Posterior cingulate gyrus (tissue), 11 donors: ENCODE results near the gene TWF1.
A peak's percentile ranks its signal among the peaks of the same experiment; 100 is the strongest.
"Not testable (repeated sequence)": the region's sequence is repeated elsewhere in the genome, so short reads cannot be mapped to it uniquely, and the experiment has no call there.

Experiments
- DNase-seq, 10 donors: peaks; one replicate each; pipeline versions ENCODE4 v3.0.0 to v3.0.0-alpha.2; 2020 to 2021; ENCODE audit warnings: mixed read lengths in 3 of 10
- intact Hi-C: fragments of 100-400 bp; cut with DNase I; formaldehyde crosslinking; loops from one replicate; pipeline ENCODE4 v1.15.1; 2023

Gene TWF1

DNA sequence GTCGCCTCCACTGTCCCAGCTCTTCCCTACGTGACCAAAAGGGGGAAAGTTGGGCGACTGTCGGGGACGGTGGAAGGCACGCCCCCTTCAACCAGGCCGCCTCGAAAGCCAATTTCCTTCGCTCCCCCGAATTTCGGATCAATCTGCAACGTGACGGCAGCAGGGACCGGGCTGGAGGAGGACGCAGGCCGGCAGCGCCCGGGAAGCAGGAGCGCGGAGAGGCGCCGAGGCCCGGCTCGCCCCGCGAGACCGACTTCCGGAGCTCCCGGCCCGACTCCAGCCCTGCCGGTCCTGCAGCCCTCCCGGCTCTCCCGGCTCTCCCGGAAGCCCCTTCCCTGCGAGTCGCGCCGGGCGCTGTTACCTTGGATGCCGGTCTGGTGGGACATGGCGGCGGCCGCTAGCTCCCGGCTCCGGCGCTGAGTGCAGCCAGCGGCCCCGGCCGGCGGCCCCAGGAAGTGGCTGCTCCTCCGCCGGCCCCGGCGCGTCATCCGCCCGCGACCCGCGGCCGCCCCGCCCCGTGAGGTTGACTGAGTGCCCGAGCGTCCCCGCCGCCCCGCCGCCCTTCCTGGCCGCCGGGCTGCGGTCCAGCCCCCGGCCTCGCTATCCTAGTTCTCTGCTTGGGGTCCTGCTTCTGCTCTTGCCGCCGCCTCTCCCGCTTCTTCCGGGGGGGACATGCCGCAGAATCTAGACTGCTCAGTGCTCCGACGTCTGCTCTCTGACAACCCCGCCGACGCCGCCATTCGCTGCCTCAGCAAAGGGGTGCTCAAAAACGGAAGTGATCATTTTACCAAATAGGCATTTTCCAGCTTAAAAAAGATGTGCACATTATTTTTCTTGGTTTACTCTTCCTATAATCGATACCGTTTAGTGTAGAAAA, at the start of gene TWF1:
TSS of gene TWF1 (minus strand) at position 458 of the 877 bp plus-strand sequence. CDS start at position 386, 72 bp downstream.
- intact Hi-C loops = loop anchor here (2.0 to 5.0 kb wide), 3 partner anchors 31 to 77 kb away; partner anchors contain the start of genes IRAK4, PUS7L and TMEM117

DNA sequence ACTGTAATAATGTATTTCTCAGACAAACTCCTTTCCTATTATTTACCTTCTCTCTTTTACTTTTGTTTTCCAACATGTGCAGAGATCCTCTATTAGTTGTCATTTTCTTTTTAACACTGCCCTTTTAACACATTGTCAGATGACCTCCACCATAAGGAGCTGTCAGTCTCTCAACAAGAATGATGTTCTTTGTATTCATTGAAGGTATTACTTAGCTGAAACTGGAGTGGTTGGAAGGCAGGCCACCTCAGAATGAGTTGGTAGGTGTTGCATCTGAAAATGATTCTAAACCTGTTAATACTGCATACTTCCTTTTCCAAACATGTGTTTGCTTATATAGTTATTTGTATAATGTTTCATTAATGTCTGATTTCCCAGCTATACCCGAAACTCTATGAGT, 46.6 kb upstream of the TWF1 start:
- intact Hi-C loops = no loop called here

More for the DNA sequence above, at the start of gene TWF1:
- peak; percentile 77 to 98 (median 84) for DNase-seq

DNA sequence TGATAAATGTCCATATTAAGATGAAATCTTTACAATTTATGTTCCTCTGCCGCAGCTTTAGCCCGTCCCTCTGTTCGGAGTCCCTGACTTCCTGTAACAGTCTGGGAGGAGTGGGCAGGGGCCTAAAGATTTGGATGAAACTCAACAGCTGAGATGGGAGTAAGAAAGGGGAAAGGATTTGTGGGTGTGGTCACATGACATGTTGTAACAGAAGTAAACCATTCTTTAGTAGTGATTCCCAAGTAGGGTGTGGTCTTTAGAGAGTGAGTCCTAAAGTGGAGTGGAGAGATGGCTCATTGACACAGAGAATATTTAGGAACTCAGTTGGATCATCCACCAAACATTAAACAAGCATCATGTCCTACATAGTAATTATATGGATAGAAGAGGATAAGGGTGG, 42.7 kb upstream of the TWF1 start:
- intact Hi-C loops = no loop called here
- DNase-seq = no peak

More for the DNA sequence above, 46.6 kb upstream of the TWF1 start:
- no peak for DNase-seq

DNA sequence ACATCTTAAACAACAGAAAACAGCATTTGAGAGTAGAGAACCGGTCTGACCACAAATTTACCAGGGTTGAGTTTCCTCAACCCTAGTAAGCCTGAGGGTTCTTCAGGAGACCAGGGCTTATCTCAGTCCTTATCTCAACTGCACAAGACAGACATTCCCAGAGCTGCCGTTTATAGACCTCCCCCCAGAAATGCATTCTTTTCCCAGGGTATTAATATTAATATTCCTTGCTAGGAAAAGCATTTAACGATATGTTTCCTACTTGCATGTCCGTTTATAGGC, 42.0 kb upstream of the TWF1 start:
- intact Hi-C loops = no loop called here
- DNase-seq = no peak

DNA sequence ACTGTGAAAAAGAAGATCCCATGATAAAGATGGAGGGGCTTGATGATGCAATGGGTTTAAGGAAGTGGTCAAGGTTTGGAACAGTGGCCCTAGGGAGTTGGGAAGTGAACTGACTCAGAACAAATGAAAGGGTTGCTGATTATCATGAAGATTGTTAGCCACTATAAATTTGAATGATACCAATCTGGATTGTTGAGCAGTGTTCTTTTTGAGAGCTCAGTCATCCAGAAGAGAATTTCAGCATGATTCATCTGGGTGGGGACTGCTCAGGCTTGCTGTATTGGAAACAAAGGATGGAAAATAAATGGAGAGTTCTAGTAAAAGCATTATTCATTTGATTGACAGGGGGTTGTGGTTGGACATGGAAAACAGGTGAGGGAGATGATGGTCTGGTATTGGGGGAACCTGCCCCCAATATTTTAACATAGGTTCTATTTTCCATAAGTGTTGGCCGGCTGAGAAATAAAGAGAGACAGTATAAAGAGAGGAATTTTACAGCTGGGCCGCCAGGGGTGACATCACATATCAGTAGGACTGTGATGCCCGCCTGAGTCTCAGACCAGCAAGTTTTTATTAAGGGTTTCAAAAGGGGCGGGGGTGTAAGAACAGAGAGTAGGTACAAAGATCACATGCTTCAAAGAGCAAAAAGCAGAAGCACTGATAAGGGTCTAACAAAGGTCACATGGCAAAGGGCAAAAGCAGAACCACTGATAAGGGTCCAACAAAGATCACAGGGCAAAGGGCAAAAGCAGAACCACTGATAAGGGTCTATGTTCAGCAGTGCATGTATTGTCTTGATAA, 41.5 kb upstream of the TWF1 start:
- DNase-seq, intact Hi-C loops: not testable (repeated sequence)

DNA sequence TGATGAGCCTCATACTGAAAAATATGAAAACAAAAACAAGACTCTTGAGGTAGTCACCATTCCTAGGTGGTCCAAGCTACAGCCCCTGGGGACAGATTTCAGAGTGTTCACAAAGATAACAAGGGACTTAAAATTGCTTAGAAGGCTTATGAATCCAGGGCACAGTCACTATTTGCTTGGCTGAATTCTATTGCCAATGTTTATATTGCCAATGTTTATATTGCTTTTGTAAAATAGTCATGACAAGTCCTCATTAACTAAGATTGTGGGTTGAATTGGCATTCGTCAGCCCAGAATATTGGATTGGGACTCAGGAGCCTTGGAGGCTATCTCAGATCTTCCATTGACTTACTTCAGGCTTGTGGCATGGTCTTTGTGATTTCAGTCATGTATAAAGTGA, 36.1 kb upstream of the TWF1 start:
- intact Hi-C loops = no loop called here
- DNase-seq = no peak

DNA sequence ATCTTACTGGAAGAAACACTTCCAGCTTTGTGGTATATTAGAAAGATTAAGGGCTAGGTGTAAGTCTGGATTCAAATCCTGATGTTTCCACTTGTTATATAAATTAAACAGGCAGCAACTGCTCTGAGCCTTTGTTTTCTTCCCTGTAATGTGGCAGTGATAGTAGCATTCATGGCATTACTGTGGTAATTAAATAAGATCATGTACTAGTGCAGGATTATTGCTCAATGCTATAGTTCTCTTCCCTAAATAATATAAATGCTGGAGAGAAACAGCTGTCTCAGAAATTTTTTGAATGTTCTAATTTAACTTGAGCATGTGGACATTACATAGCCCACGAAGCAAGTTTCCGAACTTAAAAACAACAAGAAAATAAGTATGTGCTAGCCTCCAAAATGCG, 35.1 kb upstream of the TWF1 start:
- no peak for DNase-seq
- intact Hi-C loops = no loop called here

DNA sequence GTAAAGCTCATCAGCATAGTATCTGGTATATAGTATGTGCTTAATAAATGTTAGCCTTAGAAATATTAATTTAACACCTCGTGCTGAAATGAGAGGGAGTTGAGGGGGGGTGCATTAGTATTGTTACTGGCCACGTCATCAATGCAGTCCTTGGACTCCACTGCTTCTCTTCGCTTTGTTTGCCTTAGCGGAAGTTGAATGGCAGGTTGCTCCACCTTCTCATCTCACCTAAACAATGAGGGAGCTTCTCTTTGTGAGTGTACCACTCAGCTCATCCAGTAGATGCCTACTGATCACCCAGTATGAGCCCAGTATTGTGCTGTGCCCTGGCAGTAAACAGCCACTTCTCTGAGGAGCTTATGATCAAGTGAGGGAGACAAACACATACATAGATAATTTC, 34.2 kb upstream of the TWF1 start:
- no peak for DNase-seq
- intact Hi-C loops = no loop called here

DNA sequence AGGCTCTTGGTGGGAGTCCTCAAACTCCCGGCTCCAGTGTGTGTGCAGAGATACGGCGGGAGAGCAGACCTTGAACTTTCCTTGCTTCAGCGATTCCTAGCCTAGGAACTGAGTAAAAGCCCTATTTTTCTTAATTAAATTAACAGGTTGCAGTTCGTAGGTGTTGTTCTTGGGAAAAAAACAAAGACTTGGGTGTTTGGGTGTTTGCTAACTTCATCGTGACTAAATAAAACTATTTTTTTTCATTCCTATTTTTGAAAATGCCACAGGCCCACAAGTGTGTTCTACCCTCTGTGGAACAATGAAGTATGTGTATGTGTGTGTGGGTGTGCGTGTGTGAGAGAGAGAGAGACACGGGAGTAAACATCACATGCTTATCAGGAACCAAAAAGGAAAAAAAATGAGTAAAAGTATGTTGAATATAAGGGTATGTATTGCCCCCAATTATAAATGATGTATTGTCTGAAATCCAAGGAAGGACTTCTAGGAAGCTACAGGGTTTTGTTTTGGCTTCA, 30.4 kb upstream of the TWF1 start:
- intact Hi-C loops = loop anchor here (2.0 kb wide), 1 partner anchor 30 kb away; the partner anchor contains the start of gene TWF1
- peak in 1 of 10 donors; percentile 10 for DNase-seq

DNA sequence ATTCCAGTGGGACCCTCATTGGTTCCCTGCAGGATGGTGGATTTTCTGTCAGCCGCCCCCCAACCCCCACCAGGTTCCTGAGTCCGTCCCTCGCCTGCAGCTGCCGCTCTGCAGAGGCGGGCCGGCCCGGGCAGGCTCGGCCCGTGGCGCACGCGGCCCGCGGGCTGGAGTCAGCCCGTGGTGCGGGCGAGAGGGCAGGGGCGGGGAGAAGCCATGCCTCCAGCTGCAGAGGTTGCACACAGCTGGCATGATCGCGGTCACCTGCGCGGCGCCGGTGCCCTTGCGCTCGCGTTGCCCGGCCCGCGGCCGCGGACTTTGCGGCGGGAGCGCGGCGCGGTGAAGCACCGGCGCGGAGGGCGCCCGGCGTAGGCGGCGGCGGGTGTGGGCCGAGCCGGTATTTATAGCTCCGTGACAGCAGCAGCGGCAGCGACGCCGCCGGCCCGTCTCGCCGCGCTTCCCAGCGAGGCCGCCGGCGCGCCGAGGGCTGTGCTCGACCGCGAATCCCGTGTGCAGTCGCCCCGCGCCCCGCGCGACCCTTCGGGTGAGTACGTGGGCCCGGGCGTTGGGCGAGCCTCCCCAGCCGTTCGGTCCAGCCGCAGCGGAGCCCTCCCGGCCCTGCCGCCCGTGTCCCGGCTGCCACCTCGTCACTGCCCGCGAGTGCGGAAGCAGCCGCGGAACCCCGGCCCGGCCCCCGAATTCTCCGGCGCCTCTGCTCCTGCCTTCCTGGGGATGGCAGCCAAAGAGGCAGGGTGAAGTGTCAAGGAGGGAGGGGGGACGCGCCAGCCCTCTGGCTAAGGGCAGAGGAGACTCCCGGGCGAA, 29.7 kb upstream of the TWF1 start, which contains the start of gene TMEM117:
TSS of gene TMEM117 (plus strand) at position 426 of the 819 bp plus-strand sequence.
- intact Hi-C loops = loop anchor here (2.0 kb wide), 1 partner anchor 29 kb away; the partner anchor contains the start of gene TWF1
- DNase-seq = peak; percentile 34 to 92 (median 53)

DNA sequence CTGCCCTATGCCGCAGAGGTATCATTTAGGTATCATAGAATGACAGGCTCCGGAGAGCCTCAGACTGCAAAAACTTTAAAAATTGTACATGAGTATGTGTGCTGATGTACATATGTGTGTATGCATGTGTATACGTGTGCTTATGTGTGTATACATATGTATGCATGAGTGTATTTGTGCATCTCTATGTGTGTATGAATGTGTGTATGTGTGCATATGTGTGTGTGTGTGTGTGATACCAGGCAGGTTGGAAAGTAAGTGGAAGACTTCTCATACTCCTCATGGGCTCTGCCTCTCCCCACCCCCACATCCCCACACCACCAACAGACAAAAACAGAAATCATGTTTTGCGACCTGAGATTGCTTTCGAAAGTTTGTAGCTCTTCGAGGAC, 29.1 kb upstream of the TWF1 start:
- intact Hi-C loops = no loop called here
- no peak for DNase-seq

DNA sequence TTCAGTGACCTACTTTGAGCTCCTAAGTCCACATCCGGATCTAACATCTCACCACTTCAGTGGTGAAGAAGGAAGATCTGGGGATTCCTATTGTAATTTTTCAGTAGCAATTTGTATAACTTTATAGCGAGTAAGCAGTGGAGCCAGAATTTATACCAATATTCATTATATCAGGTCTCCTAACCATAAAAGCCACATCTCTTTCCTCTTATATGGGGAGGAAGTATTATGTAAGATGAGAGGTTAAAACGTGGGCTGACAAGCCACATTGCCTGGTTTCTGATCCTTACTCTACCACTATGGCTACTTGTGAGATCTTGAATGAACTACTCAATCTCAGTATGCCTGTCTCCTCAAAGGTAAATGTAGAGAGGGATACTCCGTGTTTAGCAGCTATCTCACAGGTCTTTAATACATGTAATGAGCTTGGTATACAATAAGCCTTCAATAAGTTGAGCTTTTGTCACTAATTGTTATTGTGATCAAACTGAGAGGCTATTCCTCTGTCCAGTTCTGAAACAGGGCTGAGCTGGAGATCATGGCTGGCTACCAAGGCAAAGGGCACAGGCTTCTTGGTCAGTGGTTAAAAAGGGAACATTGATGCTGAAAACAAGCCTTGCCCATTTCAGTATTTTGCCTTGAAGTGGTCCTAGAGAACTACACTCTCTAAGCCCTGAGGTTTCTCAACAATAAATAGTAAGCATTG, 26.5 kb upstream of the TWF1 start:
- intact Hi-C loops = no loop called here
- DNase-seq = no peak

DNA sequence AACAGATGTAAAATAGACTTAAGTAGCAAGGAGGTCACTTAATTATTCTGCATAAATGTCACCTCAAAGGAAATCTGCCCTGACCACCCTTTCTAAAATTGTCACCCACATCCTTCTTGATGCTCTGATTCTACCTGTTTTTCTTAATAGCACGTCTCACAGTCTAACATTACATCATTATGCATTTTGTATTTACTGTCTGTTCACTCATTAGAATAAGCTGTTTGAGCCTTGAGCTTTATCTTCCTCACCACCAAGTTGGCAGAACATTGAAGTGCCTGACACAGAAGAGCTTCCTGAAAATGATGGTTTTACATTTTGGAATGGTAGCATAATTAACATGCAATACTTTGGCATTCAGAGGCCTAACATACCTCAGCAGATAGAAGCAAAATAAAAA, 21.0 kb upstream of the TWF1 start:
- DNase-seq = no peak
- intact Hi-C loops = no loop called here

DNA sequence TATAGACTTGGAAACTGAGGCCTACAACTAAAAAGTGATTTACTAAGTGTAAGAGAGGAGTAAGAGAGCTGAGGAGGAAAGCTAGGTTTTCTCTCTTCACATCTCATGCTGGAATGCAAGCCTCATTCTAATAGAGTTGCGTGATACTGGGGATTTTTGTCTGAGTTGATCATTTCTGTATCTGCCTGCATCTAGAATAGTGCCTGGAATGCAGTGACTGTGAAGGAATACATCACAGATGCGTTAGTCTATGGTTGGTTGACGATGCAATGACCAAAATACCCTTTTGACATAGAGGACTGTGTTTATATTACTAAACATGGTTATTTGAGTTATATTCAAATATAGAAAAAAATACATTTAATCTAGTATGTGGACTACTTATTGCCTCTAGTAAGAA, 20.6 kb upstream of the TWF1 start:
- no peak for DNase-seq
- intact Hi-C loops = no loop called here

DNA sequence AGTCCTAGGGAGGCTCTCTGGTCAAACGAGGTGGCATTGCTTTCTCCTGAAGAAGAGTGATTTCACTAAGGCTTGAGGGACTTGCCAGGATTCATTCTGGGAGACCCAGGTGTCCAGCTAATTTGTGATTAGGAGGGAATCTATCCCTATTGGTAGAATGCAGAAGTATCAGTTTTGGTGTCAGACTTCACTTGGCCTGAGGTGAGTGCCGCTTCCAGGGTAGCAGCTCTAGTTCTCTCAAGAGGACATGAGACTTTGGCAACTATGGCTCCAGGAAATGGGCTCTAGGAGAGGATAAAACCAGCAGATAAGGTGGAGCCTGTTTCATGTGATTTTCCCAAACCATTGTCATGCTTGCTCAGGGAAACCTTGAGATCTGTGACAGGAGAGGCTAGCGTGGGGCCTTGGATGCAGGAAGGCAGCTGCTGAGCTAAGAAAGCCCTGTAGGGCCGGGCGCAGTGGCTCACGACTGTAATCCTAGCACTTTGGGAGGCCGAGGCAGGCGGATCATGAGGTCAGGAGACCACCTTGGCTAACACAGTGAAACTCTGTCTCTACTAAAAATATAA, 18.2 kb upstream of the TWF1 start:
- intact Hi-C loops = no loop called here
- no peak for DNase-seq

DNA sequence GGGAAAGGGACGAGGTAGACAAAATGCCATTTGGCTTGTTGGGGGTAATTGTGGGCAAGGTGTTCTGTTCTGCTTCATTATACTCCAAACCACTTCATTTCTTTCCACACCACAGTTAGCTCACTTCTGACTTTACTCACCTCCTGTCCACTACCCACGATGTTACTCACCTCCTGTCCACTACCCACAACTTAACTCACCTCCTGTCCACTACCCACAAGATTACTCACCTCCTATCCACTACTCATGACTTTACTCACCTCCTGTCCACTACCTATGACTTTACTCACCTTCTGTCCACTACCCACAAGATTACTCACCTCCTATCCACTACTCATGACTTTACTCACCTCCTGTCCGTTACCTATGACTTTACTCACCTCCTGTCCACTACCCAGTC, 10.1 kb upstream of the TWF1 start:
- intact Hi-C loops = no loop called here
- DNase-seq = no peak

DNA sequence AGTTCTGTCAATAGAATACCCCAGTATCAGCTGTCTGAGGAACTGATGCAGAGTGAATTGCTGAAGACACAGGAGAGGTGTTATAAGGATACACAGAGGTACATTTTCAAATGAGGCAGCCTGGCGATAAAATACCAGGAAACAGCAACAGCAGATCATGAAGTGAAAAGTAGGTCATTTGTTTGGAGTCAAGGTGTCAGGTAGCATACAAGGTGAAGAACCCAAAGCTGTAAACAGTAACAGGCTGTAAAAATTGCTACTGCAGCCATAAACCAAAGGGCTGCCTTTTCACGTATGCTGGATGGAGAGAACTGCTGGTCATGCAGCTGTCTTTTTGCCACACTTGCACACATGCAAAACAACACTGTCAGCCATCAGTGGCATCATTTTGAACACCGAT, 9.3 kb upstream of the TWF1 start:
- intact Hi-C loops = no loop called here
- DNase-seq = no peak

DNA sequence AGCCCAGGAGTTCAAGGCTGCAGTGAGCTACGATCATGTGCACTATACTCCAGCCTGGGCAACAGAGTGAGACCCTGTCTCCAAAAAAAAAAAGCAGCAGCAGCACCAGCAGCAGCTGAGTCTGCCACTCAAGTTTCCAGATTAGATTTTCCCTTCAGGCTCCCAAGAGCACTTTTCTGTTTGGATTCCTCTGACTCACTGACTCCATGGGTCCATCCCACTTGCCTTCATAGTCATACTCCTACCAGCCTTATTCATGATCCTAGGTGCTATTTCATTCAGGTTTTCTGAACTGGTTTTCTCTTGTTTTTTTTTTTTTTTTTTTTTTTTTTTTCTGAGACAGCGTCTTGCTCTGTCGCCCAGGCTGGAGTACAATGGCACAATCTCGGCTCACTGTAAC, 6.8 kb upstream of the TWF1 start:
- intact Hi-C loops = no loop called here
- DNase-seq = no peak

DNA sequence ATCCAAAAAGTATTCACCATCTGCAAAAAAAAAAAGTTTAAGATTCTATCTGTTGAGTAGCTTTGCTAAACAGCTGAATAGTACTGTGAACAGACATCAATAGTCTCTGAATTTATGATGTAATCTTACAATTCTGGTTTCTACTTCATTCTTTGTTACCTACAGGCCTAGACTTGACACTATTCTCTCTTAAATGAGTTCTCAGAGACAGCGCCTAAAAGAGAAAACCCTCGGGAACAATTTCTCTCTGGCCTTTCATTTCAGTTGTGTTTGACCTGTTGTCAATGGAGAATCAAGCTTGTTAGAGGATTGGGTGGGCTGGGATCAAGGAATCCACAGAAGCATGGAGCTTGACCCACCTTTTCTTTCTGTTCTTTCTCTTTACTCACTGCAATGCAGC, 5.9 kb upstream of the TWF1 start:
- intact Hi-C loops = no loop called here
- DNase-seq = no peak
